ENCODE results near the gene KIZ.
"Not testable (repeated sequence)": the region's sequence is repeated elsewhere in the genome, so short reads cannot be mapped to it uniquely, and the experiment has no call there.

The KIZ gene

DNA sequence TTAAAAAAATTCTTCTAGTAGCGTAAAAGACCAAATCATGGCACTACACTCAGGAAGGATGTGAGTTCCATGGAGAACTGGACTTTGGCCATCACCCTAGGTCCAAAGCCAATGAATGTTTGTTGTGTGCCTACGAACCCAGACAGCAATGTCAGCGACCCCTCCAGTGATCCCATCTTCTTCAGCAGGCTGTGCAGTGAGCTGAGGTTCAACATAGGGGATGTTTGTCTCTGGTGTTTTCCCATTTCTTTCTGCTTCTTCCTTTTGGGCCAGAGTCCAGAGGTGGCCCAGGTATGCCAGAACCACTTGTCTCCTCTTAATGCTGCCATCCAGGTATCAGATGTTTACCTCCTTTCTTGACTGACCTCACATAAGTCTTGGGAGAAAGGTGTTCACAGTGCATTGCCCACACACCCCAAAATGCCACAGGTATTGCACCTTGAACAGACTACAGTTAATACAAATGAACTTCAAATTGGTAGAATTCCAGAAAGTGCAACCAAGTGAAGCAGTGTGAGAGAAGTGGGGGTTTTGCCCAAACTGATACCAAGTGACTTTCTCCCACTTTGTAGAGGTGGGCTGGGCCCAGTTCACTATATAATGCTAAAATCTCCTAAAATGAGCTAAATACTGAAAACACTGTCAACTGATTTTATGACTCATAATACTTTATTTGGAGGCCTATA lies 14.1 kb downstream of the KIZ start:
- DNase-seq (ENCODE audit: low spot score), result no peak

DNA sequence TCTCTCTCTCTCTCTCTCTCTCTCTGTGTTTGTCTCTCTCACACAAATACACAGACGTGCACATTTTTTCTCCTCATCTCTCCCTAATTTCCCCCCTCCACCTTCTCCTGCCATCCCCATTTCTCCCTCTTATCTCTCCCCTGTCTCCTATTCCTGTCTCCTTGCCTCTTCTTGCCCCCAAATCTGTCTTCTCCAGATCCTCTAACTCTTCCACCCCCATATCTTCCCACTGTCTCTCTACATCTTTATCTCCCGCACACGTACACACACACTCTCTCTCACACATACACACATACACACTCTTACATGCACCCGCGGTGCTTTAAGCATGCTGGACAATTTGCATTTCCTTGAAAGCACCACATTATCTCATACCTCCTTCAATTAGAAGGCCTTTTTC lies 15.9 kb downstream of the KIZ start:
- DNase-seq (ENCODE audit: low spot score), result no peak

DNA sequence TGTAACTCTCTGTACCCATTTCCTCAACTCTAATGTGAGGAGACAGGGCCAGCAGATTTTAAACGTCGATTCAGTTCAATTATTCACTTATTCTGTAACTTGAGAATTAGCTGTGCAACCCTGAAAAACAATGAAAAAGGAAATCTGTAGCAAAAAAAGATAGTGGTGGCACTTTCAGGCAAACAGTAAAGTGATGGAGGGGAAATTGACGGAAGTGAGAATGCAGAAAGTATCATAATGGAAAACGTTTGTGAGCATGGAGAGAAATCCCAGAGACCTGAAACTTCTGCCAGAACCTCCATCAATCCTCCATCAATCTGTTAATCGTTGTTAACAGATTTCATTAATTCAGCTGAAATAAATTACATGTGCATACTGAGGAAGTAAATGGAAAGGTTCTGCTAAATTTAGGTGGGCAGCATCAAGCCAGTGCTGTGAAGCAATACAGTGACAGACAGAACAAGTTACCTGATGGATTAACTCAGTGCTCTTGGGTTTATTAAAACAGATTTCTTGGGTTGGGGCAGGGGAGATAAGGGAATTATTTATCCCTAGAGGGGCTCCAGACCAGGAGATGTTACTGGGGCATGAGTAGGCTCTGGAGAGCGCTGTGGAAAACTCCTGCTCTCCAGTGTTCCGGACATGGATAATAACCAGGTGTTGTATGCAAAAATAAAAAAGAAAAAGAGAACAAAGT lies 17.5 kb downstream of the KIZ start:
- DNase-seq (ENCODE audit: low spot score), result no peak

GRCh38 chr20:21145424-21145823 lies 19.5 kb downstream of the KIZ start:
- no peak for DNase-seq (ENCODE audit: low spot score)

GRCh38 chr20:21146215-21146614 lies 20.3 kb downstream of the KIZ start:
- no peak for DNase-seq (ENCODE audit: low spot score)

DNA sequence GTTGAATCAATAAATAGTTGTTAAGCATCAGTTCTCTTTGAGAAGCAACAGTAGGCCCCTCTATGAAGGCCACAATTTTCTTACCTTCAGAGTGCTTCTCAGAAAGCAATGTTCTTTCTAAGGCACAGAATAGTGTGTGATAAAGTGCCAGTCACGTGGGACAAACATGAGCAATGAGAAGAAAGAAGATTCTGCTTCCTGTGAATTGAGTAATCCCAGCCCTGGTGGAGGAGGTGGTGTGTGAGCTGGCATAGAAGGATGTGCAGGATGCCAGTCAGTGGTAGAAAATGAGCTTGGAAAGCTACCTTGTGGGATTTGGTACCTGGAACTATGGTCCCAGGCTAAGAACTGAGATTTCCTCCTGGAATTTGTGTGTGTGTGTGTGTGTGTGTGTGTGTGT lies 21.7 kb downstream of the KIZ start:
- DNase-seq (ENCODE audit: low spot score), result no peak

GRCh38 chr20:21149344-21149743 lies 23.5 kb downstream of the KIZ start:
- no peak for DNase-seq (ENCODE audit: low spot score)

DNA sequence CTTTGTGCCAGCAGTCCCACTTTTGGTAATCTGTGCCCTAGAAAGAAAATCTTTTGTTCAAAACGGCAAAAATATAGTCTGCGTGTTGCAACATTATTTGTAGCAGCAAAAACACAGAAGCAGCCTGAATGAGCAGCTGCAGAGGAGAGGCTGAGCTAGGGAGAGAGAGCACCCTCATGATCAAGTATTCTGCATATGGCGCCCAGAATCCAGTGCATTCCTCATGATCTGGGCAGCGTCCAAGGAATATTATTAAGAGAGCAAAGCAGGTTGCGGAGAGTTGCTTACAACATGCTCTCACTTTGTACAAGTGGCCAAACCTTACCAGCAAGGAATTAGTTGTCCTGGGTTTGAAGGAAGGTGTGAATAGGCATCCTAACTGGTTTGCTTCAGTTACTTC lies 25.9 kb downstream of the KIZ start:
- DNase-seq (ENCODE audit: low spot score), result no peak

- DNase-seq (ENCODE audit: low spot score), result no peak
These were observed 28.8 kb downstream of the KIZ start for GRCh38 chr20:21154692-21155091.

DNA sequence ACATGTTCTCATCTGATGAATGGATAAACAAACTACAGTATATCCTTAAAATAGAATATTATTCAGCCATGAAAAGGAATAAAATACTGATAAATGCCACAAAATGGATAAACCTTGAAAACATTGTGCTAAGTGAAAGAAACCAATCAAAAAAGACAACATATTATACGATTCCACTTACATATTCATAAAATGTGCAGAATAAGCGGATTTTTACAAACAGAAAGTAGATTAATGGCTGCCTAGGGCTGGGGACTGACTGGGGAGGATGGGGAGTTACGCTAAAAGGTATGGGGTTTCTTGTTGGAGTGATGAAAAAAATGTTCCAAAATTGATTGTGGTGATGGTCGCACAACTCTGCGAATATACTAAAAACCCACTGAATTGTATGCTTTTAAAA lies 29.4 kb downstream of the KIZ start:
- DNase-seq (ENCODE audit: low spot score), result no peak

GRCh38 chr20:21156266-21156665 lies 30.4 kb downstream of the KIZ start:
- no peak for DNase-seq (ENCODE audit: low spot score)

DNA sequence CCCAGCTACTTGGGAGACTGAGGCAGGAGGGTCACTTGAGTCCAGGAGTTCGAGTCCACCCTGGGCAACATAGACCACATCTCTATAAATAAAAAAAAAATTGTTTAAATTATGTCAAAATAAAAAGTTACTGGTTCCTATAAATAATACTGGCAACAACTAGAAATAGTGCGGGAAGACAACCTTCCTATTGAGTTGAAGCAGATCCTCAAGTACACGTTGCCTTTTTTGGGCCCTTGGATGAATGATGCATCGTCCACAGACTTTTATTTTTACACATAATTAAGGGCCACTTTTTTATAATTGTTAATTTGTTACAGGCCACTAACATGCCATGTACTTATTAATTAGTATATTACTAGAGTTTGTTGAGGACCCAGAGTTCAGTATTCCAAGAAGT lies 31.1 kb downstream of the KIZ start:
- DNase-seq (ENCODE audit: low spot score), result no peak

- DNase-seq (ENCODE audit: low spot score), result no peak
These were observed 33.9 kb downstream of the KIZ start for GRCh38 chr20:21159658-21160380.

DNA sequence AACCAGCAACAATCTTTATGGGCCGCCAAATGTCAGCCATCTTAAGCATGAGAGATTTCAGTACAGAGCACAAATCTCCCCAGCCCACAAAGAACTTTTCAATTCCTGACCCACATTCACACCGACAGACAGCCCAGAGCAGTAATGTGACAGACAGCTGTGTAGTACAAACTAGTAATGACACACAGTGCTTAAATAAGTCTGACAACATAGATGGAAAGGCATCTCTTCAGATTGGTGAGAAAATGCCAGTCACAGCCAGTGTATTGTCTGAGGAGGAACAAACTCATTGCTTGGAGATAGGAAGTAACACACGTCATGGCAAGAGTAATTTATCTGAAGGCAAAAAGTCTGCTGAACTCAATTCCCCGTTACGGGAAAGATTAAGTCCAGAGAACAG lies 36.0 kb downstream of the KIZ start:
- no peak for DNase-seq (ENCODE audit: low spot score)

GRCh38 chr20:21162631-21163030 lies 36.7 kb downstream of the KIZ start:
- DNase-seq (ENCODE audit: low spot score), result no peak

DNA sequence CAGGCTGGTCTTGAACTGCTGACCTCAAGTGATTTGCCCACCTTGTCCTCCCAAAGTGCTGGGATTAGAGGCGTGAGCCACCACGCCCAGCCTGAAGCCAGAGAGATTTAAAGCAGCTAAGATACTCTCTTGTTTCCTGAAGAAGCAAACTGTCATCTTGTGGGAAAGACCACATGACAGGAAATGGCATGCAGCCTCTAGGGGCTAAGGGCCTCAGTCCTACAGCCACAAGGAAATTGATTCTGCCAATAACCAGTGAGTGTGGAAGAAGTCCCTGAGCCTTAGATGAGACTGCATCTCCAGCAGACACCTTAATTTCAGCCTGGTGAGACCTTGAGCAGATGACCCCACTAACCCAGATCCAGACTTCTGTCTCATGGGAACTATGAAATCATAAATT lies 40.9 kb downstream of the KIZ start:
- no peak for DNase-seq (ENCODE audit: low spot score)

DNA sequence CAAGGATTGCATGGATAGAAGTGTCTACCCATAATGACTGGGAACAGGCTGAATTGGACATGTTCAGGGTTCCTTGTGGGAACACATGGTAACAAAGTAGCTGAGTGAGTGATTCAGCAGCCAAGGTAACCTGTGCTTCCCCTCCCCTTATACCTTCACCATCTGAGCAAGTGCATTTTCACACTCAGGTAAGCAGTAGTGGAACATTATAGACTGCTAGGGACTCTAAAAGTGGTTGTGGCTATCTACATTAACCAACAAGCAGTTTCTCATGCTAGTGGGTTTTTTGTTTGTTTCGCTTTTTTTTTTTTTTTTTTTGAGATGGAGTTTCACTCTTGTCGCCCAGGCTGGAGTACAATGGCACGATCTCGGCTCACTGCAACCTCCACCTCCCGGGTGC lies 41.4 kb downstream of the KIZ start:
- no peak for DNase-seq (ENCODE audit: low spot score)

- DNase-seq (ENCODE audit: low spot score), result not testable (repeated sequence)
These were observed 42.2 kb downstream of the KIZ start for GRCh38 chr20:21168061-21168460.

DNA sequence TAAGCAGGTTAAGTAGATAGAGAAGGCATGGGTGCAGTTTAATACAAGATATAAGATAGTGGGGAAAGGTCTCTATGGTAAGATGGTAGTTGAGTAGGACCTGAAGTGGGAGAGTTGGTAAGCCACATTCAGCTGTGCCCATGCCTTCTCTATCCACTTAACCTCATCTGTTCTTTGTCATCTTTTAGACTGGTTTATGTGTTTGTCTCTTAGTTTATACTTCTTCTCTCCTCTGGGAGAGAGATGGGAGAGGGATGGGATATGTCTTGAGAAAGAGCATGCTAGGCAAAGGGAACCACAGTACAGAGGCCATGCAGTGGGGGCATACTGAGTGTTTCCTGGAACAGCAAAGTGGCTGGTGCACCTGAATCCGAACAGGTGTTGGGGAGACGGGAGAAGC lies 46.7 kb downstream of the KIZ start:
- DNase-seq (ENCODE audit: low spot score), result no peak

DNA sequence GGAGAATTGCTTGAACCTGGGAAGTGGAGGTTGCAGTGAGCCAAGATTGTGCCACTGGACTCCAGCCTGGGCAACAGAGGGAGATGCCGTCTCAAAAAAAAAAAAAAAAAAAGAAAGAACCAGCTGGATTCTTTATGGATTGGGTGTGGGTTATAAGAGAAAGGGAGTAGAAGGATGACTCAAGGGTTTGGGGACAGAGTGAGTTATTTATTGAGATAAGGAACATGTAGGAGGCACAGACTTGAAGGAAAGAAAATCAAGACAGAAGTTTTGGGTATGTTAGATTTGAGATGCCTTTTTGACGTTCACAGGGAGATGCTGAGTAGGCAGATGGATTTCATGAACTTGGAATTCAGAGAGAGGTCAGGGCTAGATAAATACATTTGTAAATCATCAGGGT lies 47.6 kb downstream of the KIZ start:
- DNase-seq (ENCODE audit: low spot score), result no peak

DNA sequence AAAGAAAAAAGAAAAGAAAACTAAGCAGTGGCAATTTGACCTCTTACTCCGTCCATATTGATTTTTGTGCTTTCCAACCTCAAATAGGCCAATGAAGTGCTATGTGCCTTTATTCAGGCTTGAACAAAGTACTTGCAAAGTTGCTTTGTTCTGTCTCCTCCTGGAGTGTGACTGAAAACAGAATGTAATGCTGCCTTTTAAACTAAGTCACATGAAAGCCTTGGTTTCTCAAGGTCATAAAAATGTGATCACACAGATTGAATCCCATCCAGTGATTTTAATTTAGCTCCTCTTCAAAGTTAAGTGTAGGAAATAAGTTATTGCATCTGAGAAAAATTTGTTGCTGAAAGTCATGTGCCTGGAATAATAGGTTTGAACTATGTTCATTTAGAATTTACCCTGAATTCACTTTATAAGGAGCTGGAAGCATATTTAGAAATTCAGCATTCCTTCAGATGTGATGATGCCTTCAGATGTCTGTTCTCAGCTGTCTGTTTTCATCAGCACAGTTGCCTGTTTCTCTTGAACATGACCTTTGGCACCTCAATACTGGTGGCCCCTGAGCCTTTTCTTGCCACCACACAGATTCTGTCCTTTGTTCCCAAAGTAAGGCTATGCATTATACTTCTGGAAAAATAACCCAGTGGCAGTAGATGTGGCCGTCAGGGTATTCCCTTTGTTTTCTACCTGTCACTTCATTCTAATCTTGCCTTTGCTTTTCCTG lies 48.8 kb downstream of the KIZ start:
- no peak for DNase-seq (ENCODE audit: low spot score)

- DNase-seq (ENCODE audit: low spot score), result no peak
These were observed 49.6 kb downstream of the KIZ start for GRCh38 chr20:21175433-21175832.

DNA sequence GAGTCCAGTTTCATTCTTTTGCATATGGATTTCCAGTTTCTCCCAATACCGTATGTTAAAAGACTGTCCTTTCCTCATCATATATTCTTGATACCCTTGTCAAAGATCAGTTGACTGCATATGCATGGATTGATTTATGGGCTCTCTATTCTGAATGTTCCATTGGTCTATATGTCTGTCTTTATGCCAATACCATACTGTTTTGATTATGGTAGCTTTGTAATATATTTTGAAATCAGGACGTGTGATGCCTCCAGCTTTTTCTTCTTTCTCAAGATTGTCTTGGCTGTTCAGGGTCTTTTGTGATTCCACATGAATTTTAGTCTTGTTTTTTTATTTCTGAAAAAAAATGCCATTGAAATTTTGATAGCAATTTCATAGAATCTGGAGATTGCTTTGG lies 51.9 kb downstream of the KIZ start:
- DNase-seq (ENCODE audit: low spot score), result no peak

Data from CD4-positive, alpha-beta T cell treated with Interleukin-2 at 100 ng/mL for 4 hours (primary cell).